Adipocyte (in vitro differentiated cells): ENCODE measurements around the gene CNPY2.
A peak's percentile ranks its signal among the peaks of the same experiment; 100 is the strongest.
"Not testable (repeated sequence)": the region's sequence is repeated elsewhere in the genome, so short reads cannot be mapped to it uniquely, and the experiment has no call there.

ENCODE experiments used
- DNase-seq: peaks from one replicate; pipeline ENCODE4 v3.0.0-alpha.2; 2015; ENCODE audit warnings: low read depth
- H3K27me3 ChIP-seq: replicated peaks from 2 replicates; pipeline ENCODE4 v1.7.0; 2013; ENCODE audit warnings: mild to moderate bottlenecking, low read length, moderate library complexity; ENCODE audit not compliant: control insufficient read depth, insufficient read depth
- H3K36me3 ChIP-seq: 2 replicates; pipeline ENCODE4 v1.7.0; 2013; ENCODE audit warnings: low read length, mild to moderate bottlenecking, moderate library complexity; ENCODE audit not compliant: control insufficient read depth, insufficient read depth, severe bottlenecking
- H3K4me1 ChIP-seq: 2 replicates; pipeline ENCODE4 v1.7.0; 2013; ENCODE audit warnings: mild to moderate bottlenecking, low read length, moderate library complexity; ENCODE audit not compliant: control insufficient read depth, insufficient read depth
- H3K4me3 ChIP-seq: 2 replicates; pipeline ENCODE4 v1.7.0; 2013; ENCODE audit warnings: mild to moderate bottlenecking, low read length, moderate library complexity
- H3K9ac ChIP-seq: 2 replicates; pipeline ENCODE4 v1.7.0; 2013; ENCODE audit warnings: mild to moderate bottlenecking, low read length, moderate library complexity
- H3K9me3 ChIP-seq: 2 replicates; pipeline ENCODE4 v1.7.0; 2013; ENCODE audit warnings: mild to moderate bottlenecking, low read length, moderate library complexity; ENCODE audit not compliant: control insufficient read depth

The CNPY2 gene

GRCh38 chr12:56266693-56267442 lies 48.9 kb downstream of the CNPY2 start, which contains the start of gene COQ10A:
COQ10A (plus strand) TSS chr12:56266942; CDS start chr12:56267119, 177 bp downstream.
- Histone ChIP-seq H3K9me3 (no peaks in the 10 kb centered on the region), H3K4me1 (peaks cover 21% of the 10 kb centered on the region), H3K27me3 (no peaks in the 10 kb centered on the region), H3K4me3 (peak within 1 kb of the TSS; percentile 90), H3K9ac (peak within 1 kb of the TSS; percentile 92), H3K36me3 (peaks cover 25% of the 10 kb centered on the region)
- peak; percentile 96 for DNase-seq

- Histone ChIP-seq H3K4me1 (peaks cover 27% of the 10 kb centered on the region), H3K36me3 (peaks cover 18% of the 10 kb centered on the region), H3K4me3 (peak overlapping the region; percentile 90), H3K9ac (peak overlapping the region; percentile 92)
- not testable (repeated sequence) for DNase-seq, H3K9me3 ChIP-seq, H3K27me3 ChIP-seq
Measured at GRCh38 chr12:56266068-56266692, 49.6 kb downstream of the CNPY2 start.

DNA sequence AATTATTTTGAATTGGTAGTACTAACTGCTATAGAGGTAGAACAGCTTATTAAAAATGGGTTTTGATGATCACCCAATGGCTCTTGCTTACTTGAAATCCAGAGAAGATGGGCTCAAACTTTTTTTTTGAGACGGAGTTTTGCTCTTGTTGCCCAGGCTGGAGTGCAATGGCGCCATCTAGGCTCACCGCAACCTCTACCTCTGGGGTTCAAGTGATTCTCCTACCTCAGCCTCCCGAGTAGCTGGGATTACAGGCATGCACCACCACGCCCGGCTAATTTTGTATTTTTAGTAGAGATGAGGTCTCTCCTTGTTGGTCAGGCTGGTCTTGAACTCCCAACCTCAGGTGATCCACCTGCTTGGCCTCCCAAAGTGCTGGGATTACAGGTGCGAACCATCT lies 52.8 kb downstream of the CNPY2 start:
- DNase-seq, H3K4me3 ChIP-seq, H3K9me3 ChIP-seq, H3K36me3 ChIP-seq, H3K9ac ChIP-seq, H3K27me3 ChIP-seq: not testable (repeated sequence)
- H3K4me1 ChIP-seq, result peaks cover 28% of the 10 kb centered on the region

- Histone ChIP-seq H3K9me3 (no peaks in the 10 kb centered on the region), H3K4me3 (no peak overlapping the region), H3K27me3 (no peaks in the 10 kb centered on the region), H3K9ac (no peak overlapping the region), H3K4me1 (peaks cover 30% of the 10 kb centered on the region), H3K36me3 (no peaks in the 10 kb centered on the region)
- DNase-seq, result peak; percentile 59
Measured at GRCh38 chr12:56261503-56262232, 54.1 kb downstream of the CNPY2 start.

GRCh38 chr12:56260921-56261320 lies 54.9 kb downstream of the CNPY2 start:
- H3K9ac ChIP-seq, result no peak overlapping the region
- no peaks in the 10 kb centered on the region for H3K9me3 ChIP-seq
- H3K4me3 ChIP-seq, result no peak overlapping the region
- DNase-seq, result no peak
- peaks cover 32% of the 10 kb centered on the region for H3K4me1 ChIP-seq
- H3K36me3 ChIP-seq, result peaks cover 3% of the 10 kb centered on the region
- H3K27me3 ChIP-seq, result no peaks in the 10 kb centered on the region

- no peak for DNase-seq
- H3K4me1 ChIP-seq, result peaks cover 36% of the 10 kb centered on the region
- H3K9ac ChIP-seq, result no peak overlapping the region
- H3K4me3 ChIP-seq, result no peak overlapping the region
- no peaks in the 10 kb centered on the region for H3K27me3 ChIP-seq
- no peaks in the 10 kb centered on the region for H3K9me3 ChIP-seq
- H3K36me3 ChIP-seq, result peaks cover 9% of the 10 kb centered on the region
Measured at GRCh38 chr12:56260380-56260779, 55.4 kb downstream of the CNPY2 start.
